Mucosa of descending colon (tissue), 3 donors: Measurements from ENCODE around the gene KCNK3. TPM values are rescaled to one million over a fixed set of nuclear protein-coding genes. Genes with fewer than 3 reads are reported as not detected.

Experiments
- ATAC-seq: fragments of 200-7000 bp; cut with Tn5 transposase; one replicate; pipeline ENCODE4 v1.9.1; 2020; ENCODE audit warnings: mild to moderate bottlenecking, moderate library complexity
- DNase-seq, 3 donors: peaks; one replicate each; pipeline ENCODE4 v3.0.0-alpha.2; 2020
- H3K36me3 ChIP-seq: fragments of 200-600 bp; one replicate; pipeline ENCODE4 v1.8.0; 2021; ENCODE audit warnings: low read depth, mild to moderate bottlenecking
- H3K4me1 ChIP-seq: fragments of 200-600 bp; one replicate; pipeline ENCODE4 v1.8.0; 2021; ENCODE audit warnings: low read depth, mild to moderate bottlenecking
- H3K4me3 ChIP-seq: fragments of 200-600 bp; one replicate; pipeline ENCODE4 v1.8.0; 2021; ENCODE audit warnings: mild to moderate bottlenecking
- H3K9me3 ChIP-seq: fragments of 200-600 bp; one replicate; pipeline ENCODE4 v1.8.0; 2021; ENCODE audit warnings: mild to moderate bottlenecking
- CTCF ChIP-seq: fragments of 200-600 bp; IDR thresholded peaks from one replicate; pipeline ENCODE4 v1.8.0; 2022; ENCODE audit warnings: antibody characterized with exemption, mild to moderate bottlenecking
- intact Hi-C, 2 donors: fragments of 100-400 bp; cut with DNase I in 1 of 2; cut with micrococcal nuclease in 1 of 2; formaldehyde crosslinking; loops; one replicate each; pipeline versions ENCODE4 v1.11.0 to v1.11.1; 2022; cut with DNase I, micrococcal nuclease
- total RNA-seq, 3 donors: library from RNA; stranded (reverse); fragmentation: NEBNext Ultra II Directional in 2 of 3; extraction: Animal tissue kit (Norgen Biotek cat#: 25700) in 2 of 3; gene quantifications; one replicate each; pipeline versions ENCODE4 v1.2.1 to v1.2.4, GENCODE V29; 2021 to 2023
- donor health status: DM: no; HTN: no; CAD: no; lungs with moderate emphysema.
- donor health status: DM: no; HTN: no; CAD: no.
- donor health status: DM: no; HTN: yes; CAD: no.

The KCNK3 gene
- total RNA-seq, 3 donors from 2014 or later = 0.64 to 11.0 (median 0.92) TPM

- Histone ChIP-seq H3K9me3 (no peaks in the 10 kb centered on the region), H3K4me1 (no peaks in the 10 kb centered on the region), H3K36me3 (no peaks in the 10 kb centered on the region), H3K4me3 (no peak overlapping the region)
- ATAC-seq = no peak
- DNase-seq = no peak
- TF ChIP-seq CTCF = no peak
- intact Hi-C loops = no loop called here
Observed at GRCh38 chr2:26731714-26732113, 39.2 kb downstream of the KCNK3 start.

- no peak for TF ChIP-seq CTCF
- H3K4me1 ChIP-seq = no peaks in the 10 kb centered on the region
- intact Hi-C loops = no loop called here
- no peaks in the 10 kb centered on the region for H3K9me3 ChIP-seq
- H3K36me3 ChIP-seq = no peaks in the 10 kb centered on the region
- no peak overlapping the region for H3K4me3 ChIP-seq
- ATAC-seq = no peak
- DNase-seq = no peak
Observed at GRCh38 chr2:26732446-26732845, 39.9 kb downstream of the KCNK3 start.

GRCh38 chr2:26733413-26733812 lies 40.9 kb downstream of the KCNK3 start:
- TF ChIP-seq CTCF = no peak

GRCh38 chr2:26735097-26735496 lies 42.6 kb downstream of the KCNK3 start:
- no peak for TF ChIP-seq CTCF
- Histone ChIP-seq H3K9me3 (no peaks in the 10 kb centered on the region), H3K4me3 (no peak overlapping the region), H3K36me3 (no peaks in the 10 kb centered on the region), H3K4me1 (no peaks in the 10 kb centered on the region)
- ATAC-seq = peak; percentile 38
- intact Hi-C loops = no loop called here
- no peak for DNase-seq

More at GRCh38 chr2:26733413-26733812, 40.9 kb downstream of the KCNK3 start:
- Histone ChIP-seq H3K4me1 (no peaks in the 10 kb centered on the region), H3K9me3 (no peaks in the 10 kb centered on the region), H3K36me3 (no peaks in the 10 kb centered on the region), H3K4me3 (no peak overlapping the region)
- intact Hi-C loops = no loop called here
- DNase-seq (no peak), ATAC-seq (no peak)

- ATAC-seq = no peak
- intact Hi-C loops = no loop called here
Observed at GRCh38 chr2:26735883-26736588, 43.5 kb downstream of the KCNK3 start.

More at GRCh38 chr2:26735883-26736588, 43.5 kb downstream of the KCNK3 start:
- Histone ChIP-seq H3K4me1 (no peaks in the 10 kb centered on the region), H3K9me3 (no peaks in the 10 kb centered on the region), H3K4me3 (no peak overlapping the region), H3K36me3 (no peaks in the 10 kb centered on the region)
- TF ChIP-seq CTCF = no peak
- DNase-seq = no peak
